Measurements from ENCODE around the gene FRMD8.

- TF ChIP-seq TAF7 (optimal IDR thresholded peaks at IDR 0.05; ENCODE audit: borderline replicate concordance, low read depth, low read length) (no peak), CHD1 (IDR thresholded peaks at IDR 0.05; ENCODE audit: low read depth, low read length) (no peak), SP4 (IDR thresholded peaks at IDR 0.05; ENCODE audit: low read length) (no peak), BRCA1 (IDR thresholded peaks at IDR 0.05; ENCODE audit: low read depth, low read length) (no peak)
These were observed 20.1 kb upstream of the FRMD8 start for GRCh38 chr11:65366340-65366773.

All from H1 (cell line).